SU-DHL-6 (cell line): ENCODE measurements around the gene LRRK1.

Experiments used
- EZH2phosphoT487 ChIP-seq: fragments of 200-600 bp; sonication (generic), shearing (Covaris generic); conservative IDR thresholded peaks from 2 replicates; pipeline ENCODE4 v1.6.1; 2018; ENCODE audit warnings: mild to moderate bottlenecking, antibody characterized with exemption, low read length, moderate library complexity, mixed read lengths
- TF ChIP-seq, protein P1 (sequence below): fragments of 200-600 bp; sonication (generic); IDR thresholded peaks from one replicate; pipeline ENCODE4 v1.5.1; 2017; ENCODE audit warnings: antibody characterized with exemption, mild to moderate bottlenecking, low read length, moderate library complexity; ENCODE audit not compliant: insufficient read depth, poor library complexity, severe bottlenecking

DNA sequence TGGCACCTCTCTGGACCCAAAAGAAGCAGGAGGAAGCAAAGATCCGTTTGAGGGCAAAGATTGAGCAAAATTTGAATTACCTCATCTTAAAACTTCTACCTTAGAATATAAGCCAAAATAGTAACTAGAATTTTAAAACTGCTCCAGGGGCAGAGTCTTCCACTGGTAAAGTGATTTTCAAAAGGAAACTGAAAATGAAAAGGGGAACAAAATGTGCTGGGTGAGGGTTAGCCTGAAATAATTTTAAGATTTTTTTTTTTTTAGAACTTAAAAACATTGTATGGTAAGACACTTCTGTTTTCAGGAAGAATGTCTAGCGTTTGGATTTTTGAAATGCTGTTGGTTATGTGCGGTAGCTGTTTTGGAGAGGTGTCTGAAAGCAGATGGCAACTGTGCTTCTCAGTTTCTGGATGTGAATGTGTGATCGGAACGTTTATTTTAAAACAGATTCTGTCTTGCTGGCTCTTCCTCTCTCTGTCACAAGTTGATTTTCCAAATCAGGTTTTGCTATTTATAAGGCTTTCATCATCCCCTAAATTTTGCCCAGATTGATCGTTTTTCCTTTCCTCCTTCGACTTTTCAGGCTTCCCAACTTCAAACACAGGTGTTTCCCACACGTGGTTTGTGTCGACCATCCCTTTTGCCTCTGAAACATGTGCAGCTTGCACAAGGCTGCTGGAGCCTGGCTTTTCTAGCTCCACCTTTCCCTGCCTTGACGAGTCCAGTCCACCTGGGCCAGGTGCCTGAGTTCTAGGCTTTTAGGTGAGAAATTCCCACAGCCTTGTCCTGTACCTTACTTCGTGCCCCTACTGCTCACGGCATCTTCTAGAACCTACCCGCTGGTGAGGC is 3.3 kb downstream of the LRRK1 start:
- TF ChIP-seq, protein P1, sequence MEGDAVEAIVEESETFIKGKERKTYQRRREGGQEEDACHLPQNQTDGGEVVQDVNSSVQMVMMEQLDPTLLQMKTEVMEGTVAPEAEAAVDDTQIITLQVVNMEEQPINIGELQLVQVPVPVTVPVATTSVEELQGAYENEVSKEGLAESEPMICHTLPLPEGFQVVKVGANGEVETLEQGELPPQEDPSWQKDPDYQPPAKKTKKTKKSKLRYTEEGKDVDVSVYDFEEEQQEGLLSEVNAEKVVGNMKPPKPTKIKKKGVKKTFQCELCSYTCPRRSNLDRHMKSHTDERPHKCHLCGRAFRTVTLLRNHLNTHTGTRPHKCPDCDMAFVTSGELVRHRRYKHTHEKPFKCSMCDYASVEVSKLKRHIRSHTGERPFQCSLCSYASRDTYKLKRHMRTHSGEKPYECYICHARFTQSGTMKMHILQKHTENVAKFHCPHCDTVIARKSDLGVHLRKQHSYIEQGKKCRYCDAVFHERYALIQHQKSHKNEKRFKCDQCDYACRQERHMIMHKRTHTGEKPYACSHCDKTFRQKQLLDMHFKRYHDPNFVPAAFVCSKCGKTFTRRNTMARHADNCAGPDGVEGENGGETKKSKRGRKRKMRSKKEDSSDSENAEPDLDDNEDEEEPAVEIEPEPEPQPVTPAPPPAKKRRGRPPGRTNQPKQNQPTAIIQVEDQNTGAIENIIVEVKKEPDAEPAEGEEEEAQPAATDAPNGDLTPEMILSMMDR: no peak
- TF ChIP-seq EZH2phosphoT487: no peak
